D341Med (cell line): Measurements from ENCODE around the gene TMEM35B.
"Not testable (repeated sequence)": the region's sequence is repeated elsewhere in the genome, so short reads cannot be mapped to it uniquely, and the experiment has no call there.

ENCODE experiments used
- DNase-seq: peaks from one replicate; pipeline ENCODE4 v3.0.0; 2012; ENCODE audit warnings: low spot score

Gene TMEM35B

GRCh38 chr1:34984793-34985608 lies at the start of gene TMEM35B:
Gene TMEM35B (minus strand): TSS chr1:34985347. CDS start chr1:34985305, 42 bp downstream.
- peak; percentile 70 for DNase-seq

GRCh38 chr1:35033346-35033745 lies 48.2 kb upstream of the TMEM35B start:
- no peak for DNase-seq

GRCh38 chr1:35032384-35032739 lies 47.2 kb upstream of the TMEM35B start:
- no peak for DNase-seq

GRCh38 chr1:35030756-35031446 lies 45.8 kb upstream of the TMEM35B start:
- DNase-seq = peak; percentile 34

- DNase-seq = no peak
Observed at GRCh38 chr1:35030338-35030737, 45.2 kb upstream of the TMEM35B start.

GRCh38 chr1:35029761-35030160 lies 44.6 kb upstream of the TMEM35B start:
- DNase-seq = no peak

- no peak for DNase-seq
Observed at GRCh38 chr1:35016406-35016805, 31.3 kb upstream of the TMEM35B start.

GRCh38 chr1:35014486-35014885 lies 29.3 kb upstream of the TMEM35B start:
- no peak for DNase-seq

GRCh38 chr1:35005711-35006110 lies 20.6 kb upstream of the TMEM35B start:
- no peak for DNase-seq

- no peak for DNase-seq
Observed at GRCh38 chr1:35001743-35002142, 16.6 kb upstream of the TMEM35B start.

- DNase-seq = no peak
Observed at GRCh38 chr1:34994878-34995277, 9.7 kb upstream of the TMEM35B start.

GRCh38 chr1:34988581-34988980 lies 3.4 kb upstream of the TMEM35B start:
- DNase-seq = no peak

GRCh38 chr1:34988147-34988546 lies 3.0 kb upstream of the TMEM35B start:
- DNase-seq = no peak

GRCh38 chr1:34987018-34987417 lies 1.9 kb upstream of the TMEM35B start:
- DNase-seq = no peak

- DNase-seq = not testable (repeated sequence)
Observed at GRCh38 chr1:34985609-34985904, 410 bp upstream of the TMEM35B start.

- peak; percentile 60 for DNase-seq
Observed at GRCh38 chr1:34984435-34984792, 733 bp downstream of the TMEM35B start.

- peak; percentile 60 for DNase-seq
Observed at GRCh38 chr1:34983700-34984355, 1.3 kb downstream of the TMEM35B start.

GRCh38 chr1:34982820-34983376 lies 2.2 kb downstream of the TMEM35B start:
- DNase-seq = no peak

GRCh38 chr1:34980715-34981114 lies 4.4 kb downstream of the TMEM35B start:
- no peak for DNase-seq

- no peak for DNase-seq
Observed at GRCh38 chr1:34978921-34979320, 6.2 kb downstream of the TMEM35B start.

GRCh38 chr1:34977858-34978257 lies 7.3 kb downstream of the TMEM35B start:
- DNase-seq = no peak

GRCh38 chr1:34977210-34977471 lies 8.0 kb downstream of the TMEM35B start:
- no peak for DNase-seq
